GM21360 (cell line): ENCODE measurements around the gene DOK5.

Experiments used
- ATAC-seq: cut with Tn5 transposase; IDR thresholded peaks from one replicate; pipeline ENCODE4 v1.9.1; 2021; ENCODE audit warnings: mild to moderate bottlenecking, moderate library complexity; ENCODE audit not compliant: unreplicated experiment

The DOK5 gene

GRCh38 chr20:54680872-54681619 lies 205.7 kb downstream of the DOK5 start:
- no peak for ATAC-seq

- ATAC-seq = no peak
Measured at GRCh38 chr20:54681869-54682268, 206.5 kb downstream of the DOK5 start.

GRCh38 chr20:54688476-54688875 lies 213.1 kb downstream of the DOK5 start:
- ATAC-seq = no peak

- ATAC-seq = no peak
Measured at GRCh38 chr20:54690323-54690722, 214.9 kb downstream of the DOK5 start.

GRCh38 chr20:54691327-54691726 lies 215.9 kb downstream of the DOK5 start:
- ATAC-seq = no peak

- ATAC-seq = no peak
Measured at GRCh38 chr20:54692168-54692887, 216.9 kb downstream of the DOK5 start.

- no peak for ATAC-seq
Measured at GRCh38 chr20:54694516-54694915, 219.1 kb downstream of the DOK5 start.

GRCh38 chr20:54698373-54698772 lies 223.0 kb downstream of the DOK5 start:
- ATAC-seq = no peak
